Stimulated activated CD8-positive, alpha-beta memory T cell treated with anti-CD3 and anti-CD28 coated beads, Interleukin-7, amount 100 ng/mL, for 1 hour (primary cell): ENCODE data around the gene LBHD1.
"Not testable (repeated sequence)": the region's sequence is repeated elsewhere in the genome, so short reads cannot be mapped to it uniquely, and the experiment has no call there.

Experiments
- DNase-seq, 2 donors: peaks; one replicate each; pipeline ENCODE4 v3.0.0-alpha.2; 2020; ENCODE audit warnings: low read depth in 2 of 2

Gene LBHD1

DNA sequence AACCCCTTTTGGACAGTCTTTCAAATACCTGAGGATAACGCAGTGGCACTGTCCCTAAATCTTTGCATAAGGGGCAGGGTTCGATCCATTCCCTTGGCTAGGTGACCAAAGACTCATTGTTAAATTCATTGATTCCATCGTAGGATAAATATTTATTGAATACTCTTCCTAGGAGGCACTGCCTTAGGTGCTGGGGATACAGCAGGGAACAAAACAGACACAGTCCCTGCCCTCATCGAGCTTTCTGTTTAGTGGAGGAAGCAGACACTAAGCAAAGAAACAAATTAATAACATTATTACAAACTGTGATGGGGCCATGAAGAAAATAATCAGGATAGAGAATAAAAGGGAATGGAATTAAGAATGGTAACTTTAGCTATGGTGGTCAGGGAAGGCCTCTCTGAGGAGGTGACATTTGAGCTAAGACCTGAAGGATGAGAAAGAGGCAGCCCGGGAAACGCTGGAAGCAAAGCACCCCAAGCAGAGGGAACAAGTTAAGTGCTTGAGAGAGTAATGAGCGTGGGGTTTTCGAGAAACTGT, 51.0 kb downstream of the LBHD1 start:
- DNase-seq, result no peak

DNA sequence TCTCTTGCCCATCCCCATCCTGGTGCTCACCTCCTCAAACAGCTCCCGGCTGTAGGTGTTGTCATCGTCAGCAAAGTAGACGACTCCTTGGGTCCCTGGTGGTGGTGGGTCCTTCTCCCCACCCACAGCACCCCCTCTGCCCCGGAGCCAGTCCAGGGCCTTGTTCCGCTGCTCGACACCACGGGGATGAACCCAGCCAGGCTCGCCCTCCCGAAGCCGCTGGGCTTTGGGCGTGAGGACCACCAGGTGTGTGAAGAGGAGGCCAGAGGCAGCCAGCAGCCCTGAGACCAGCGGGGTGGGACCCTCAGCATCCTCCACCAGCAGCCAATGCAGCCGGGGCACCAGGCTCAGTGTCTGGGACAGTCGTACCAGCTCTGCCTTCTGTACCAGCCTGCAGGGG, 55.1 kb downstream of the LBHD1 start:
- not testable (repeated sequence) for DNase-seq

- DNase-seq, result no peak
Measured at GRCh38 chr11:62615521-62615920, 56.5 kb downstream of the LBHD1 start.

DNA sequence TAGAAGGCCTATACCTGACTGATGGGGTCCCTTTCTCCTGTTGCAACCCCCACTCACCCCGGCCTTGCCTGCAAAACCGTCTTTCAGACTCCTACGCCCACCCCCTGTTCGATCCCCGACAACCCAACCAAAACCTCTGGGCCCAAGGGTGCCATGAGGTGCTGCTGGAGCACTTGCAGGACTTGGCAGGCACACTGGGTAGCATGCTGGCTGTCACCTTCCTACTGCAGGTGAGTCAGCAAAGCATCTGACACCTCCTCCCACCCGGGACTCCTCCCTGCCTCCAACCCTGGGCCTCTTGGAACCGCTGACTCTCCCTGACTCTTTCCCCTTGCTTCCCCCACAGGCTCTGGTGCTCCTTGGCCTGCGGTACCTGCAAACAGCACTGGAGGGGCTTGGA, 57.8 kb downstream of the LBHD1 start:
- DNase-seq, result no peak

DNA sequence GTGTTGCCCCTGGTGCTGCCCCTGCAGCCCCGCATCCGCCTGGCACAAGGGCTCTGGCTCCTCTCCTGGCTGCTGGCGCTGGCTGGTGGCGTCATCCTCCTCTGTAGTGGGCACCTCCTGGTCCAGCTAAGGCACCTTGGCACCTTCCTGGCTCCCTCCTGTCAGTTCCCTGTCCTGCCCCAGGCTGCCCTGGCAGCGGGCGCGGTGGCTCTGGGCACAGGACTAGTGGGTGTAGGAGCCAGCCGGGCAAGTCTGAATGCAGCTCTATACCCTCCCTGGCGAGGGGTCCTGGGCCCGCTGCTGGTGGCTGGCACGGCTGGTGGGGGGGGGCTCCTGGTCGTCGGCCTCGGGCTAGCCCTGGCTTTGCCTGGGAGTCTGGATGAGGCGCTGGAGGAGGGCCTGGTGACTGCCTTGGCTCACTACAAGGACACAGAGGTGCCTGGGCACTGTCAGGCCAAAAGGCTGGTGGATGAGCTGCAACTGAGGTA, 58.7 kb downstream of the LBHD1 start:
- no peak for DNase-seq
